Panc1 (cell line): Measurements from ENCODE around the gene CFAP299. TPM values are rescaled to one million over a fixed set of nuclear protein-coding genes. Genes with fewer than 3 reads are reported as not detected.

Experiments used
- ATAC-seq: fragments of 200-7000 bp; cut with Tn5 transposase; 2 replicates; pipeline ENCODE4 v1.9.1; 2020; ENCODE audit warnings: mild to moderate bottlenecking, moderate library complexity
- BruUV-seq: library from RNA; stranded (reverse); fragments of 400-500 nt; replicated peaks from 2 replicates; lab custom pipeline; 2021; lab: Mats Ljungman, UMichigan
- CTCF ChIA-PET: fragments of 300-600 bp; sonication (Branson Sonifier 250); formaldehyde crosslinking; loops from one replicate; lab custom pipeline; 2022; ENCODE audit warnings: antibody characterized with exemption; lab: Charles Lee
- POLR2A ChIA-PET: fragments of 300-600 bp; sonication (Branson Sonifier 250); formaldehyde crosslinking; loops from one replicate; lab custom pipeline; 2022; ENCODE audit warnings: antibody characterized with exemption; lab: Charles Lee
- DNase-seq: peaks from one replicate; pipeline ENCODE4 v3.0.0-alpha.2; 2010; ENCODE audit warnings: low read depth, low spot score
- H3K27ac ChIP-seq: 2 replicates; pipeline ENCODE4 v1.5.1; 2011; ENCODE audit warnings: mild to moderate bottlenecking, low read length, inconsistent platforms
- H3K27me3 ChIP-seq: fragments of 200-500 bp; sonication (Bioruptor generic); 2 replicates; pipeline ENCODE4 v1.6.0; 2014; ENCODE audit warnings: low read length, inconsistent platforms; ENCODE audit not compliant: control insufficient read depth, insufficient read depth
- H3K36me3 ChIP-seq: fragments of 200-500 bp; sonication (Bioruptor generic); 2 replicates; pipeline ENCODE4 v1.5.1; 2014; ENCODE audit warnings: inconsistent platforms, mild to moderate bottlenecking, low read length, moderate library complexity; ENCODE audit not compliant: control insufficient read depth, insufficient read depth
- H3K4me1 ChIP-seq: 2 replicates; pipeline ENCODE4 v1.5.1; 2011; ENCODE audit warnings: inconsistent platforms, mild to moderate bottlenecking, low read length, moderate library complexity; ENCODE audit not compliant: control insufficient read depth, insufficient read depth
- H3K4me3 ChIP-seq, 2 experiments: 2 replicates each; pipeline ENCODE4 v1.5.1; 2011 to 2012; ENCODE audit warnings: low read depth in 2 of 2, low read length in 2 of 2, mild to moderate bottlenecking in 2 of 2, inconsistent platforms in 1 of 2, moderate library complexity in 1 of 2
- H3K9me3 ChIP-seq: fragments of 200-500 bp; sonication (Bioruptor generic); 2 replicates; pipeline ENCODE4 v1.5.1; 2014; ENCODE audit warnings: low read depth, mild to moderate bottlenecking, inconsistent platforms, low read length, moderate library complexity; ENCODE audit not compliant: control insufficient read depth, insufficient read depth
- CTCF ChIP-seq: fragments of 450-650 bp; IDR thresholded peaks from 2 replicates; pipeline ENCODE4 v1.5.1; 2017; ENCODE audit warnings: mild to moderate bottlenecking
- POLR2AphosphoS5 ChIP-seq: IDR thresholded peaks from 2 replicates; pipeline ENCODE4 v1.6.1; 2012; ENCODE audit warnings: mild to moderate bottlenecking, low read depth, low read length, moderate library complexity
- REST ChIP-seq, 2 experiments: IDR thresholded peaks; 2 replicates each; pipeline ENCODE4 v1.6.1; 2011 to 2012; ENCODE audit warnings: low read depth in 2 of 2, control low read depth in 1 of 2, low read length in 1 of 2, mild to moderate bottlenecking in 1 of 2, moderate library complexity in 1 of 2; ENCODE audit not compliant: insufficient read depth in 1 of 2
- SIN3A ChIP-seq: IDR thresholded peaks from 2 replicates; pipeline ENCODE4 v1.6.1; 2012; ENCODE audit warnings: low read depth, mild to moderate bottlenecking, low read length, moderate library complexity, borderline replicate concordance; ENCODE audit not compliant: insufficient read depth
- TCF7L2 ChIP-seq: IDR thresholded peaks from 2 replicates; pipeline ENCODE4 v1.6.1; 2011; ENCODE audit warnings: mild to moderate bottlenecking, low read depth, low read length, inconsistent platforms
- in situ Hi-C: cut with HindIII; loops from 2 replicates; pipeline ENCODE4 v1.10.0; 2016; ENCODE audit warnings: low sequenced_read_pairs, low pct_unique_long_range_greater_than_20kb
- intact Hi-C: fragments of 100-400 bp; cut with micrococcal nuclease; formaldehyde crosslinking; loops from one replicate; pipeline ENCODE4 v1.10.0; 2022; ENCODE audit not compliant: unreplicated experiment
- total RNA-seq: library from RNA; stranded (reverse); gene quantifications from one replicate; pipeline ENCODE4 v1.2.1, GENCODE V29; 2021; ENCODE audit not compliant: unreplicated experiment

The CFAP299 gene
- total RNA-seq, 1 experiment from 2014 or later, result not detected

- ATAC-seq (no peak), DNase-seq (no peak)
- no peak for TF ChIP-seq SIN3A
- no peak for TF ChIP-seq CTCF
- no peak for TF ChIP-seq REST (IDR thresholded peaks at IDR 0.05; ENCODE audit: insufficient read depth in 1 of 2, low read depth in 2 of 2, low read length in 1 of 2)
- TF ChIP-seq TCF7L2, result no peak
- no peak for TF ChIP-seq POLR2AphosphoS5
- CTCF ChIA-PET, result interaction anchor here (0.6 kb wide), 1 partner anchor 18 kb away, joined by 6 read pairs; no protein-coding TSS in a partner anchor
- Histone ChIP-seq H3K4me1 (no peaks in the 10 kb centered on the region), H3K9me3 (no peaks in the 10 kb centered on the region), H3K27ac (no peak overlapping the region), H3K27me3 (no peaks in the 10 kb centered on the region), H3K4me3 (no peak overlapping the region), H3K36me3 (no peaks in the 10 kb centered on the region)
- in situ Hi-C loops, result no loop called here
- intact Hi-C loops, result no loop called here
- POLR2A ChIA-PET, result interaction anchor here (0.8 kb wide), 1 partner anchor 87 kb away, joined by 3 read pairs; no protein-coding TSS in a partner anchor
- no TSS peak for BruUV-seq
These were observed 112.5 kb downstream of the CFAP299 start for GRCh38 chr4:80448056-80448455.

GRCh38 chr4:80452055-80452454 lies 116.5 kb downstream of the CFAP299 start:
- H3K27me3 ChIP-seq, result no peaks in the 10 kb centered on the region
- BruUV-seq, result no TSS peak
- ChIA-PET CTCF (no interaction called here), POLR2A (no interaction called here)
- no peak for DNase-seq
- ATAC-seq, result no peak
- no peaks in the 10 kb centered on the region for H3K9me3 ChIP-seq
- intact Hi-C loops (no loop called here), in situ Hi-C loops (no loop called here)
- H3K27ac ChIP-seq, result no peak overlapping the region
- H3K4me3 ChIP-seq, result no peak overlapping the region
- TF ChIP-seq REST (IDR thresholded peaks at IDR 0.05; ENCODE audit: insufficient read depth in 1 of 2, low read depth in 2 of 2, low read length in 1 of 2) (no peak), POLR2AphosphoS5 (no peak), SIN3A (no peak), CTCF (no peak), TCF7L2 (no peak)
- H3K36me3 ChIP-seq, result no peaks in the 10 kb centered on the region
- H3K4me1 ChIP-seq, result no peaks in the 10 kb centered on the region
